ENCODE results near the gene BMERB1. TPM values are rescaled to one million over a fixed set of nuclear protein-coding genes. Genes with fewer than 3 reads are reported as not detected.
A peak's percentile ranks its signal among the peaks of the same experiment; 100 is the strongest.
"Not testable (repeated sequence)": the region's sequence is repeated elsewhere in the genome, so short reads cannot be mapped to it uniquely, and the experiment has no call there.

The BMERB1 gene
- total RNA-seq, 1 donor from 2014 or later: 10.6 TPM

DNA sequence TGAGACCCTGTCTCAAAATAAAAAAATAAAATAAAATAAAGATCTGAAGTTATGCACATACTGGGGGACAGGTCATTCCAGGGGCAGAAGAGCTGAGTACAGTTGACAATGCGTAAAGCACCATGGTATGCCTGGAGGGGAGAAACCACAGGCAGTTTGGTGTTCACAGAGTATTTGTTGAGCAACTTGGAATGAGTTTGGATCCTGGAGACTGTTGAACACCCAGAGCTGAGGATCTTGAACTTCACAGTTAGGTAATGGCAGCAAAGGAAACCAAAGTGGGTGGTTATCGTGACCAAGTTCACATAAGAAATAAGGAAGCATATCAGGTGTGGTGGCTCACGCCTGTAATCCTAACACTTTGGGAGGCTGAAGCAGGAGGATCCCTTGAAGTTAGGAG lies 30.3 kb upstream of the BMERB1 start:
- H3K4me3 Mint-ChIP-seq (ENCODE audit: low read depth); DNase-seq (ENCODE audit: low spot score); H3K36me3 Mint-ChIP-seq (ENCODE audit: low read depth); H3K9me3 Mint-ChIP-seq; H3K27ac Mint-ChIP-seq; H3K27me3 Mint-ChIP-seq (ENCODE audit: low read depth); H3K4me1 Mint-ChIP-seq (ENCODE audit: low read depth); intact Hi-C loops (cut with micrococcal nuclease): not testable (repeated sequence)

GRCh38 chr16:15404792-15405191 lies 29.6 kb upstream of the BMERB1 start:
- Mint-ChIP-seq H3K4me3 (ENCODE audit: low read depth) (no peak overlapping the region), H3K36me3 (ENCODE audit: low read depth) (no peaks in the 10 kb centered on the region), H3K27me3 (ENCODE audit: low read depth) (no peaks in the 10 kb centered on the region), H3K4me1 (ENCODE audit: low read depth) (no peaks in the 10 kb centered on the region), H3K27ac (no peak overlapping the region), H3K9me3 (no peaks in the 10 kb centered on the region)
- intact Hi-C loops (cut with micrococcal nuclease): no loop called here
- no peak for DNase-seq (ENCODE audit: low spot score)

DNA sequence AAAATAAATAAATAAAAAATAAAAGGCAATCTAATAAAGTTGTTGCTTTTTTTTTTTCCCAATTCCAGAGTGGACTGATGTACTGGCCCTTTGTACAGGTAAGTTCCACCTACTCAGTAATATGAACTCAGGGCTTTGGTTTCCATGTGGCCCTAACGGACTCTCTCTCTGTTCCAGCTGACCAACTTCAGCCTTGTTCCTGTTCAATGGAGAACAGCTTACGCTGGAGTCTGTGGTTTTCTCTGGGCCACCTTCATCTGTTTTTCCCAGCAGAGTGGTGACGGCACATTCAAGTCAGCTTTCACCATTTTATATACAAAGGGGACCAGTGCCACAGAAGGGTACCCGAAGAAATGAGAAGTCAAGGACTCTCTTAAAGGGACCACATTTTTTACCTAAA lies 26.6 kb upstream of the BMERB1 start:
- H3K36me3 Mint-ChIP-seq (ENCODE audit: low read depth); DNase-seq (ENCODE audit: low spot score); H3K27me3 Mint-ChIP-seq (ENCODE audit: low read depth); H3K27ac Mint-ChIP-seq; intact Hi-C loops (cut with micrococcal nuclease); H3K4me1 Mint-ChIP-seq (ENCODE audit: low read depth); H3K9me3 Mint-ChIP-seq; H3K4me3 Mint-ChIP-seq (ENCODE audit: low read depth): not testable (repeated sequence)

DNA sequence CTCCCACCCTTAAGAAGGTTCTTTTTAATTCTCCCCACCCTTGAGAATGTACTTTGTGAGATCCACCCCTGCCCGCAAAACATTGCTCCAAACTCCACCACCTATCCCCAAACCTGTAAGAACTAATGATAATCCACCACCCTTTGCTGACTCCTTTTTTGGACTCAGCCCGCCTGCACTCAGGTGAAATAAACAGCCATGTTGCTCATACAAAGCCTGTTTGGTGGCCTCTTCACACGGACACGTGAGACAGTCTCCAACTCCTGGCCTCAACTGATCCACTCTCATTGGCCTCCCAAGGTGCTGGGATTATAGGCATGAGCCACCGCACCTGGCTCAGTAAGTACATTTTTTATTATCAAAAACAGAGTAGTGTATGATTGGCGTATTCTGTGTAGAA lies 24.9 kb upstream of the BMERB1 start:
- H3K27me3 Mint-ChIP-seq (ENCODE audit: low read depth); intact Hi-C loops (cut with micrococcal nuclease); DNase-seq (ENCODE audit: low spot score); H3K4me1 Mint-ChIP-seq (ENCODE audit: low read depth); H3K36me3 Mint-ChIP-seq (ENCODE audit: low read depth); H3K27ac Mint-ChIP-seq; H3K4me3 Mint-ChIP-seq (ENCODE audit: low read depth); H3K9me3 Mint-ChIP-seq: not testable (repeated sequence)

GRCh38 chr16:15415511-15415985 lies 18.8 kb upstream of the BMERB1 start:
- Mint-ChIP-seq H3K27me3 (ENCODE audit: low read depth) (peaks cover 7% of the 10 kb centered on the region), H3K27ac (no peak overlapping the region), H3K9me3 (no peaks in the 10 kb centered on the region), H3K4me3 (ENCODE audit: low read depth) (no peak overlapping the region), H3K36me3 (ENCODE audit: low read depth) (no peaks in the 10 kb centered on the region), H3K4me1 (ENCODE audit: low read depth) (no peaks in the 10 kb centered on the region)
- DNase-seq (ENCODE audit: low spot score): no peak
- intact Hi-C loops (cut with micrococcal nuclease): no loop called here

- Mint-ChIP-seq H3K4me3 (ENCODE audit: low read depth) (no peak overlapping the region), H3K9me3 (no peaks in the 10 kb centered on the region), H3K4me1 (ENCODE audit: low read depth) (no peaks in the 10 kb centered on the region), H3K36me3 (ENCODE audit: low read depth) (no peaks in the 10 kb centered on the region), H3K27me3 (ENCODE audit: low read depth) (peaks cover 9% of the 10 kb centered on the region), H3K27ac (no peak overlapping the region)
- intact Hi-C loops (cut with micrococcal nuclease): no loop called here
- DNase-seq (ENCODE audit: low spot score): no peak
Observed at GRCh38 chr16:15417197-15417596, 17.2 kb upstream of the BMERB1 start.

DNA sequence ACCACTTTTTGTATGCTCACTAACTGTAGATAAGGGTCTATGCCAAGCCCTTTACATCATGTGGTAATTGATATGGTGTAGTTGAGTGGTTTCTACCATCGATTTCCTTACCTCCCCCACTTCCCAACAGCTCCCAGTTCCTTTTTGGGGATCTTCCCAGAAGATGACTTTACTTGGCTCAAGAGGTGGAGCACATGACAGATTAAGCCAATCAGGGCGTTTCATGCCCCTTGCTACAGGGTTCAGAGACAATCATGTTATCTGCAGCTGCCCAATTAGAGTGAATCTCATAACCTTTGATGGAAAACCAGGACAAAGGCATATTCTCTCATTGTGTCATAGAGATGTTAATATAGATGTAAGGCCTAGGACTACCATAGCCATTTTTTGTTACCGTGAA lies 16.2 kb upstream of the BMERB1 start:
- no peak for DNase-seq (ENCODE audit: low spot score)
- no peak overlapping the region for H3K4me3 Mint-ChIP-seq (ENCODE audit: low read depth)
- no peaks in the 10 kb centered on the region for H3K4me1 Mint-ChIP-seq (ENCODE audit: low read depth)
- intact Hi-C loops (cut with micrococcal nuclease): no loop called here
- no peak overlapping the region for H3K27ac Mint-ChIP-seq
- H3K9me3 Mint-ChIP-seq: no peaks in the 10 kb centered on the region
- no peaks in the 10 kb centered on the region for H3K36me3 Mint-ChIP-seq (ENCODE audit: low read depth)
- peaks cover 12% of the 10 kb centered on the region for H3K27me3 Mint-ChIP-seq (ENCODE audit: low read depth)

GRCh38 chr16:15421696-15422095 lies 12.7 kb upstream of the BMERB1 start:
- not testable (repeated sequence) for H3K4me1 Mint-ChIP-seq (ENCODE audit: low read depth); H3K36me3 Mint-ChIP-seq (ENCODE audit: low read depth); H3K4me3 Mint-ChIP-seq (ENCODE audit: low read depth); H3K27ac Mint-ChIP-seq; DNase-seq (ENCODE audit: low spot score); H3K9me3 Mint-ChIP-seq; H3K27me3 Mint-ChIP-seq (ENCODE audit: low read depth)
- intact Hi-C loops (cut with micrococcal nuclease): loop anchor here (10.0 kb wide), 1 partner anchor 83 kb away; no protein-coding TSS in a partner anchor

DNA sequence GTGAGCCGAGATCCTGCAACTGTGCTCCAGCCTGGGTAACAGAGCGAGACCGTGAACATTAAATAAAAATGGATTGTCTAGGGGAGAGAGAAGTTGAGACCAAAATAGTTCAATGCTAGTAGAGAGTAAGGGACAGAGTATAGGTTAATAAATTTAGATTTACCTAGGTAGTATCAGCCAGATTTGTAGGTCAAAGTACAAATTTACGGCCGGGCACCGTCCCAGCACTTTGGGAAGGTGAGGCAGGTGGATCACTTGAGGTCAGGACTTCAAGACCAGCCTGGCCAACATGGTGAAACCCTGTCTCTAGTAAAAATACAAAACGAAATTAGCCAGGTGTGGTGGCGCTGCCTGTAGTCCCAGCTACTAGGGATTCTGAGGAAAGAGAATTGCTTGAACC lies 12.2 kb upstream of the BMERB1 start:
- DNase-seq (ENCODE audit: low spot score): no peak
- Mint-ChIP-seq H3K9me3 (no peaks in the 10 kb centered on the region), H3K4me3 (ENCODE audit: low read depth) (no peak overlapping the region), H3K27me3 (ENCODE audit: low read depth) (peaks cover 7% of the 10 kb centered on the region), H3K36me3 (ENCODE audit: low read depth) (no peaks in the 10 kb centered on the region), H3K27ac (no peak overlapping the region), H3K4me1 (ENCODE audit: low read depth) (no peaks in the 10 kb centered on the region)
- intact Hi-C loops (cut with micrococcal nuclease): loop anchor here (10.0 kb wide), 1 partner anchor 83 kb away; no protein-coding TSS in a partner anchor

DNA sequence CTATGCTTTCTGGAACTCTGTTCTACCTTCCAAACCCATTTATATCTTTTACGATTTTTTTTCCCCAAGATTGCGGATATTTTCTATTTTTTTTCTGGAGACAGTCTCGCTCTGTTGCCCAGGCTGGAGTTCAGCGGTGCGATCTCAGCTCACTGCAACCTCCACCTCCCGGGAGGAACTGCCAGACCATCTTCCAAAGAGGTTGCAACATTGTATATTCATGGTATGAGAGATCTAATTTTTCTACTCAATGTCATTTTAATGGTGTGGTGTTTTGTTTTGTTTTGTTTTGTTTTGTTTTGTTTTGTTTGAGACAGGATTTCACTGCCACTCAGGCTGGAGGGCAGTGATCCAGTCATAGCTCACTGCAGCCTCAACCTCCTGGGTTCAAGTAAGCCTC lies 8.5 kb upstream of the BMERB1 start:
- intact Hi-C loops (cut with micrococcal nuclease): loop anchor here (2.0 to 10.0 kb wide), 2 partner anchors 79 to 217 kb away; partner anchors contain the start of gene MARF1
- H3K4me3 Mint-ChIP-seq (ENCODE audit: low read depth): no peak overlapping the region
- H3K36me3 Mint-ChIP-seq (ENCODE audit: low read depth): no peaks in the 10 kb centered on the region
- no peaks in the 10 kb centered on the region for H3K9me3 Mint-ChIP-seq
- DNase-seq (ENCODE audit: low spot score): no peak
- H3K27me3 Mint-ChIP-seq (ENCODE audit: low read depth): peaks cover 7% of the 10 kb centered on the region
- peaks cover 2% of the 10 kb centered on the region for H3K4me1 Mint-ChIP-seq (ENCODE audit: low read depth)
- H3K27ac Mint-ChIP-seq: no peak overlapping the region

- intact Hi-C loops (cut with micrococcal nuclease): loop anchor here (2.0 to 10.0 kb wide), 2 partner anchors 78 to 216 kb away; partner anchors contain the start of gene MARF1
Observed at GRCh38 chr16:15426796-15427195, 7.6 kb upstream of the BMERB1 start.

DNA sequence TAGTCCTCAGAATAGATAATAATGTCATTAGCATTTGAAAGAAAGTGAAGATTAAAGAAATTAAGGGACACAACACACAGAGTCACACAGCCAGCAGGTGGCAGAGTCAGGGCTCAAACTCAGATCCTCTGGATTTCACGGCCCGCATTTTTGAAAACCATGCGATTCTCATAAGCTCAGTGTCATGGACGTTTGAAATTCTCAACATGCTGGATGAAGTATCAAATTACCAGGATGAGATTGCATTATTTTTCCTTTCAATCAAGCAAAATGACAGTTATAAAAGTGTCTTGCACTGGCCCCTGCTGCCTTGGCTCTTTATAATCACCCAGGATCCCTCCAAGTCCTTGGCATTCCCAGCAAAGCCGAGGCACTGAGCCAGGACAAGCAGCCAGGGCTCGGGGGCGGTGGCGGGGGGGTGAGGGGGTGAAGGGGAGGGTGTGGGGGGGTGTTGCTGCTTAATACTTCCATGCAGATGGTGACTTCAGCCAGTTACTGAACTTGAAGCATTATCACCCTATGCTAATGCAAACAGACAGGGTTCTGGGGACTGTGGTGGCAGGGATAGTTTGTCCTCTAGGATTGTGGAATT lies 6.6 kb upstream of the BMERB1 start:
- no peak overlapping the region for H3K4me3 Mint-ChIP-seq (ENCODE audit: low read depth)
- peaks cover 6% of the 10 kb centered on the region for H3K27me3 Mint-ChIP-seq (ENCODE audit: low read depth)
- H3K27ac Mint-ChIP-seq: no peak overlapping the region
- H3K36me3 Mint-ChIP-seq (ENCODE audit: low read depth): no peaks in the 10 kb centered on the region
- H3K9me3 Mint-ChIP-seq: no peaks in the 10 kb centered on the region
- intact Hi-C loops (cut with micrococcal nuclease): loop anchor here (2.0 to 10.0 kb wide), 2 partner anchors 77 to 215 kb away; partner anchors contain the start of gene MARF1
- peaks cover 2% of the 10 kb centered on the region for H3K4me1 Mint-ChIP-seq (ENCODE audit: low read depth)
- peak; percentile 12 for DNase-seq (ENCODE audit: low spot score)

More at GRCh38 chr16:15426796-15427195, 7.6 kb upstream of the BMERB1 start:
- Mint-ChIP-seq H3K4me3 (ENCODE audit: low read depth) (no peak overlapping the region), H3K27me3 (ENCODE audit: low read depth) (peaks cover 6% of the 10 kb centered on the region), H3K36me3 (ENCODE audit: low read depth) (no peaks in the 10 kb centered on the region), H3K9me3 (no peaks in the 10 kb centered on the region), H3K27ac (no peak overlapping the region), H3K4me1 (ENCODE audit: low read depth) (peaks cover 2% of the 10 kb centered on the region)
- no peak for DNase-seq (ENCODE audit: low spot score)

DNA sequence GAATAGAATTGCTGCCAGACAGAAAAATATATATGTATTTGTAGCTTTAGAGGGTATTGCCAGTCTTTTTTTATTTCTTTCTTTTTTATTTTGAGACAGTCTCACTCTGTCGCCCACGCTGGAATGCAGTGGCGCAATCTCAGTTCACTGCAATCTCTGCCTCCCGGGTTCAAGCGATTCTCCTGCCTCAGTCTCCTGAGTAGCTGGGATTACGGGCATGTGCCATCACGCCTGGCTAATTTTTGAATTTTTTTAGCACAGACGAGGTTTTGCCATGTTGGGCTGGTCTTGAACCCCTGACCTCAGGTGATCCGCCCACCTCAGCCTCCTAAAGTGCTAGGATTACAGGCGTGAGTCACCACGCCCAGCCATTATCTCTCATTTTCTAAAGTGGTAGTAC lies 3.5 kb upstream of the BMERB1 start:
- DNase-seq (ENCODE audit: low spot score); H3K36me3 Mint-ChIP-seq (ENCODE audit: low read depth); intact Hi-C loops (cut with micrococcal nuclease); H3K27ac Mint-ChIP-seq; H3K9me3 Mint-ChIP-seq; H3K4me3 Mint-ChIP-seq (ENCODE audit: low read depth): not testable (repeated sequence)
- peaks cover 18% of the 10 kb centered on the region for H3K27me3 Mint-ChIP-seq (ENCODE audit: low read depth)
- peaks cover 14% of the 10 kb centered on the region for H3K4me1 Mint-ChIP-seq (ENCODE audit: low read depth)

Data from activated T-helper 2 cell treated with anti-CD3 and anti-CD28 coated beads, Interferon-gamma antibody, Interleukin-2, Interleukin-4, amounts not matched to agents 10 μg/mL and 5 μg/mL and 100 μg/mL, durations not matched to agents 14 hours and 24 hours and 36 hours (primary cell).